Measurements from ENCODE around the gene SNU13.
"Not testable (repeated sequence)": the region's sequence is repeated elsewhere in the genome, so short reads cannot be mapped to it uniquely, and the experiment has no call there.

Gene SNU13

DNA sequence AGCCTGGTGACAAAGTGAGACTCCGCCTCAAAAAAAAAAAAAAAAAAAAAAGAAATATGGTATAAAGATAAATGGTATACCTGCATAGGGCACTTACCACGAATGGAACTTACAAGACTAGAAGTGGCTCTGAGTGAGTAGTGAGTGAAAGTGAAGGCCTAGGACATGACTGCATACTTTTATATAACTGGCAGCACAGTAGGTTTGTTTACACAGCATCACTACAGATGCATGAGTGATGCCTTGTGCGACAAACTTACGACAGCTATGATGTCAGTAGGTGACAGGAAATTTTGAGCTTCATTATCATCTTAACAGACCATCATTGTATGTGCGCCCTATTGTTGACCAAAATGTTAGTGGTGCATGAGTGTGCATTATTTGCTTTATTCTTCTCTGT, 49.9 kb downstream of the SNU13 start:
- DNase-seq, result no peak

DNA sequence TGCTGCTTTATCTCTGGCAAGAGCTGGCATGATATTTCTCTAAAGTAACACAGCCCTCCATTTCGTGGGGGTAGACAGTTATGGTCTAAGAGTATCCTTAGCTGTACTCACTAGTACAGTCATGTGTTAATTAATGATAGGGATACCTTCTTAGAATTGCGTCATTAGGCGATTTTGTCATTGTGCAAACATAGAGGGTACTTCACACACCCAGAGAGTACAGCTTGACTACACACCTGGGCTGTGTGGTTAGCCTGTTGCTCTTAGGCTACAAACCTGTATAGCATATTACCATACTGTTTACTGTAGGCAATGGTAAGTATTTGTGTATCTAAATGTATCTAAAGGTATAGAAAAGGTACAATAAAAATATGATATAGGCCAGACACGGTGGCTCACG, 50.5 kb downstream of the SNU13 start:
- no peak for DNase-seq

DNA sequence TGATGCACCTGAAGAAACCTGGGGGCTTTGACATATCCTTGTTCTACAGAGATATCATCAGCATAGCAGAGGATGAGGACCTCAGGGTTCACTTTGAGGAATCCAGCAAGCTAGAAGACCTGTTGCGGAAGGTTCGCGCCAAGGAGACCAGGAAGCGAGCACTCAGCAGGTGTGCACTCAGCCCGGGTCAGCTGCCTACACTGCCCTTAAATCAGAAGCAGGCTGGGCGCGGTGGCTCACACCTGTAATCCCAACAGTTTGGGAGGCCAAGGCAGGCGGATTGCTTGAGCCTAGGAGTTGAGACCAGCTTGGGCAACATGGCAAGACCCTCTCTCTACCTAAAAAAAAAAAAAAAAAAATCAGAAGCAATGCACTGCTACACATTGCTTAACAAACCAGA, 51.0 kb downstream of the SNU13 start:
- not testable (repeated sequence) for DNase-seq

DNA sequence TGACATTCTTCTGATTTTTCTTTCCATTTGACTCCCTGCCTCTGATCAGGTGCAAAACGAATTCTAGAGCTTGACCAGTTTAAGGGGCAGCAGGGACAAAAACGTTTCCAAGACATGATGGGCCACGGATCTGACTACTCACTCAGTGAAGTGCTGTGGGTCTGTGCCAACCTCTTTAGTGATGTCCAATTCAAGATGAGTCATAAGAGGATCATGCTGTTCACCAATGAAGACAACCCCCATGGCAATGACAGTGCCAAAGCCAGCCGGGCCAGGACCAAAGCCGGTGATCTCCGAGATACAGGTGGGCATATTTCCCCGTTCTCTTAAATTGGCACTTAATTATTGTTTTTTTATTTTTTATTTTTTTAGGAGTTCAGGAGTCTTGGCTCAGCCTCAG, 52.2 kb downstream of the SNU13 start:
- no peak for DNase-seq

DNA sequence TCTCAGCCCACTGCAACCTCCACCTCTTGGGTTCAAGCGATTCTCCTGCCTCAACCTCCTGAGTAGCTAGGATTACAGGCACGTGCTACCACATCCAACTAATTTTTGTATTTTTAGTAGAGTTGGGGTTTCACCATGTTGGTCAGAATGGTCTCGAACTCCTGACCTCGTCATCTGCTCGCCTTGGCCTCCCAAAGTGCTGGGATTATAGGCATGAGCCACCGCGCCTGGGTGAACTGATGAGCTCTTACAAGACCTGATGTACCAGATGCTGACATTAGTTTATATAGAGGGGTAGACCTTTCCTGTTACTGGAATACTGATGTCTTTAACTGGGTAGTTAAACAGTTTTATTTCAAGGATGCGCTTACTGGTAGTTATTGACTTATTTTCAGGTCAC, 54.1 kb downstream of the SNU13 start:
- DNase-seq, result not testable (repeated sequence)

DNA sequence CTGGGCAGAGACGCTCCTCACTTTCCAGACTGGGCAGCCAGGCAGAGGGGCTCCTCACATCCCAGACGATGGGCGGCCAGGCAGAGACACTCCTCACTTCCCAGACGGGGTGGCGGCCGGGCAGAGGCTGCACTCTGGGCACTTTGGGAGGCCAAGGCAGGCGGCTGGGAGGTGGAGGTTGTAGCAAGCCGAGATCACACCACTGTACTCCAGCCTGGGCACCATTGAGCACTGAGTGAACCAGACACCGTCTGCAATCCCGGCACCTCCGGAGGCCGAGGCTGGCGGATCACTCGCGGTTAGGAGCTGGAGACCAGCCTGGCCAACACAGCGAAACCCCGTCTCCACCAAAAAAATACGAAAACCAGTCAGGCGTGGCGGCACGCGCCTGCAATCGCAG, 57.1 kb downstream of the SNU13 start:
- DNase-seq, result not testable (repeated sequence)

DNA sequence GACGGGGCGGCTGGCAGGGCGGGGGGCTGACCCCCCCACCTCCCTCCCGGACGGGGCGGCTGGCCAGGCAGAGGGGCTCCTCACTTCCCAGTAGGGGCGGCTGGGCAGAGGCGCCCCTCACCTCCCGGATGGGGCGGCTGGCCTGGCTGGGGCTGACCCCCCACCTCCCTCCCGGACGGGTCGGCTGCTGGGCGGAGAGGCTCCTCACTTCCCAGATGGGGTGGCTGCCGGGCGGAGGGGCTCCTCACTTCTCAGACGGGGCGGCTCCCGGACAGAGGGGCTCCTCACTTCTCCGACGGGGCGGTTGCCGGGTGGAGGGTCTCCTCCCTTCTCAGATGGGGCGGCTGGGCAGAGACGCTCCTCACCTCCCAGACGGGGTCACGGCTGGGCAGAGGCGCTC, 57.6 kb downstream of the SNU13 start:
- not testable (repeated sequence) for DNase-seq

DNA sequence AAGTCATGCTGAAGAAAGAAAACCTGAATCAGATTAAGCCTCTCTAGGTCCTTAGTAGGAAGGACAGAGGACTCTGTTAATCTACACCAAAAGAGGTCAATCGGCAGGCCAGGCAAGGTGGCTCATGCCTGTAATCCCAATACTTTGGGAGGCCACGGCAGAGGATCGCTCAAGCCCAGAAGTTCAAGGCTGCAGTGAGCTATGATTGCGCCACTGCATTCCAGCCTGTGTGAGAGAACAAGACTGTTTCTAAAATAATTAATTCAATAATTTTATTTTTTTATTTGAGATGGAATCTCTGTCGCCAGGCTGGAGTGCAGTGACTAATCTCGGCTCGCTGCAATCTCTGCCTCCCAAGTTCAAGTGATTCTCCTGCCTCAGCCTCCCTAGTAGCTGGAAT, 63.1 kb downstream of the SNU13 start:
- DNase-seq, result no peak

All from suppressor macrophage (primary cell).